HG02852 (cell line): ENCODE results near the gene FIGNL1.
A peak's percentile ranks its signal among the peaks of the same experiment; 100 is the strongest.

ENCODE experiments used
- ATAC-seq: cut with Tn5 transposase; IDR thresholded peaks from one replicate; pipeline ENCODE4 v1.9.1; 2021; ENCODE audit warnings: mild to moderate bottlenecking, moderate library complexity; ENCODE audit not compliant: unreplicated experiment

FIGNL1 gene

GRCh38 chr7:50449881-50450589, at the start of gene FIGNL1:
TSS of gene FIGNL1 (minus strand) at chr7:50450350. CDS start at chr7:50447287, 3,063 bp downstream.
- peak; percentile 82 for ATAC-seq

GRCh38 chr7:50499092-50499491, 48.9 kb upstream of the FIGNL1 start:
- ATAC-seq: no peak

- no peak for ATAC-seq
These were observed 47.8 kb upstream of the FIGNL1 start for GRCh38 chr7:50497968-50498367.

GRCh38 chr7:50497068-50497642, 47.0 kb upstream of the FIGNL1 start:
- no peak for ATAC-seq

- no peak for ATAC-seq
These were observed 46.4 kb upstream of the FIGNL1 start for GRCh38 chr7:50496569-50496968.

GRCh38 chr7:50495746-50496145, 45.6 kb upstream of the FIGNL1 start:
- ATAC-seq: no peak

GRCh38 chr7:50492770-50493519, 42.8 kb upstream of the FIGNL1 start:
- ATAC-seq: no peak

- no peak for ATAC-seq
These were observed 41.8 kb upstream of the FIGNL1 start for GRCh38 chr7:50491943-50492342.

GRCh38 chr7:50491209-50491608, 41.1 kb upstream of the FIGNL1 start:
- no peak for ATAC-seq

GRCh38 chr7:50488379-50488778, 38.2 kb upstream of the FIGNL1 start:
- ATAC-seq: no peak

- ATAC-seq: no peak
These were observed 36.4 kb upstream of the FIGNL1 start for GRCh38 chr7:50486512-50486911.

- no peak for ATAC-seq
These were observed 31.7 kb upstream of the FIGNL1 start for GRCh38 chr7:50481867-50482266.

- no peak for ATAC-seq
These were observed 30.6 kb upstream of the FIGNL1 start for GRCh38 chr7:50480797-50481196.

- ATAC-seq: no peak
These were observed 29.8 kb upstream of the FIGNL1 start for GRCh38 chr7:50479743-50480517.

GRCh38 chr7:50477640-50478039, 27.5 kb upstream of the FIGNL1 start:
- ATAC-seq: no peak

GRCh38 chr7:50476953-50477625, 26.9 kb upstream of the FIGNL1 start:
- no peak for ATAC-seq

- no peak for ATAC-seq
These were observed 25.2 kb upstream of the FIGNL1 start for GRCh38 chr7:50475340-50475739.

- no peak for ATAC-seq
These were observed 24.4 kb upstream of the FIGNL1 start for GRCh38 chr7:50474382-50475160.

GRCh38 chr7:50473531-50473930, 23.4 kb upstream of the FIGNL1 start:
- ATAC-seq: no peak

- ATAC-seq: no peak
These were observed 22.3 kb upstream of the FIGNL1 start for GRCh38 chr7:50472427-50472826.
